AG09319 (cell line): Measurements from ENCODE around the gene FGGY.
"Not testable (repeated sequence)": the region's sequence is repeated elsewhere in the genome, so short reads cannot be mapped to it uniquely, and the experiment has no call there.

Experiments
- DNase-seq: peaks from one replicate; pipeline ENCODE4 v3.0.0-alpha.2; 2010; ENCODE audit warnings: low read depth; ENCODE audit errors: extremely low read depth
- TF ChIP-seq, protein P1 (sequence below): IDR thresholded peaks from 2 replicates; pipeline ENCODE4 v1.5.1; 2011; ENCODE audit warnings: low read depth, mild to moderate bottlenecking, inconsistent platforms, low read length, moderate library complexity

FGGY gene, protein sequence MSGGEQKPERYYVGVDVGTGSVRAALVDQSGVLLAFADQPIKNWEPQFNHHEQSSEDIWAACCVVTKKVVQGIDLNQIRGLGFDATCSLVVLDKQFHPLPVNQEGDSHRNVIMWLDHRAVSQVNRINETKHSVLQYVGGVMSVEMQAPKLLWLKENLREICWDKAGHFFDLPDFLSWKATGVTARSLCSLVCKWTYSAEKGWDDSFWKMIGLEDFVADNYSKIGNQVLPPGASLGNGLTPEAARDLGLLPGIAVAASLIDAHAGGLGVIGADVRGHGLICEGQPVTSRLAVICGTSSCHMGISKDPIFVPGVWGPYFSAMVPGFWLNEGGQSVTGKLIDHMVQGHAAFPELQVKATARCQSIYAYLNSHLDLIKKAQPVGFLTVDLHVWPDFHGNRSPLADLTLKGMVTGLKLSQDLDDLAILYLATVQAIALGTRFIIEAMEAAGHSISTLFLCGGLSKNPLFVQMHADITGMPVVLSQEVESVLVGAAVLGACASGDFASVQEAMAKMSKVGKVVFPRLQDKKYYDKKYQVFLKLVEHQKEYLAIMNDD

GRCh38 chr1:59296358-59297256, at the start of gene FGGY:
Gene FGGY, plus strand, starts transcription at chr1:59297094. Its CDS starts 24,456 bp downstream, at chr1:59321550.
- peak; percentile 98 for DNase-seq

GRCh38 chr1:59248758-59249157, 48.1 kb upstream of the FGGY start:
- no peak for DNase-seq
- TF ChIP-seq, protein P1, sequence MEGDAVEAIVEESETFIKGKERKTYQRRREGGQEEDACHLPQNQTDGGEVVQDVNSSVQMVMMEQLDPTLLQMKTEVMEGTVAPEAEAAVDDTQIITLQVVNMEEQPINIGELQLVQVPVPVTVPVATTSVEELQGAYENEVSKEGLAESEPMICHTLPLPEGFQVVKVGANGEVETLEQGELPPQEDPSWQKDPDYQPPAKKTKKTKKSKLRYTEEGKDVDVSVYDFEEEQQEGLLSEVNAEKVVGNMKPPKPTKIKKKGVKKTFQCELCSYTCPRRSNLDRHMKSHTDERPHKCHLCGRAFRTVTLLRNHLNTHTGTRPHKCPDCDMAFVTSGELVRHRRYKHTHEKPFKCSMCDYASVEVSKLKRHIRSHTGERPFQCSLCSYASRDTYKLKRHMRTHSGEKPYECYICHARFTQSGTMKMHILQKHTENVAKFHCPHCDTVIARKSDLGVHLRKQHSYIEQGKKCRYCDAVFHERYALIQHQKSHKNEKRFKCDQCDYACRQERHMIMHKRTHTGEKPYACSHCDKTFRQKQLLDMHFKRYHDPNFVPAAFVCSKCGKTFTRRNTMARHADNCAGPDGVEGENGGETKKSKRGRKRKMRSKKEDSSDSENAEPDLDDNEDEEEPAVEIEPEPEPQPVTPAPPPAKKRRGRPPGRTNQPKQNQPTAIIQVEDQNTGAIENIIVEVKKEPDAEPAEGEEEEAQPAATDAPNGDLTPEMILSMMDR, result no peak

More at GRCh38 chr1:59296358-59297256, at the start of gene FGGY:
- TF ChIP-seq, protein P1, result no peak

DNA sequence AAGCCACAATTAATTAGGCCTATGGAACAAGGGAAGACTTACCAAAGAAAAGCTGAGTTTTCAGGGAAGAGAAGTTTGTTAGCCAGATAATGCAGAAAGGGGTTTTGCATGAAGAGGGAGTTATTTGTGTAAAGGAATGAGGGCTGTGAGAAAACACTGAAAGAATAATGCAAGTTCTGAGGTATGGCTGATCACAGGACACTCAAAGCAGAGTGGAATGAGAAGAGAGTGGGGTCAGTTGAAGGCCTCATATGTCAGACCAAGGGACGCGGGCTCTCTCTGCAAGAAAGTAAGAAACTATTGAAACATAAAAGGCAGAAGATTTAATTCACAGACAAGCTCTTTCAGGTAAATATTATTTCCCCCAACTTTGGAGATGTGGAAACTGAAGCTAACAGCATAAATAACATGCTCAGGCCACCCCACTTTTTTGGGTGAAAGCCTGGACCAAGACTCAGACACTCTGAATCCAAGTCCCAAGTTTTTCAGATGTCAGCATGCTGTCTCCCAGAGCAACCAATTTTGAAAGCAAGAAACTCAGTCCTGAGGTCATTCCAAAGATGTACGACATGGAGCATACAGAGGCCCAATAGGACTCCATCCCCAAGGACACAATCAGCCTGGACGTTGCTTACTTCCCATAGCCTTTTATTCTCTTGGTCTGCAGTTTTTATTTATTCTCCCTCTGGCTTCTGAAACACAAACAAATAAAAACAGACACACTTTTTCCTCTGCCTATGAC, 47.3 kb upstream of the FGGY start:
- no peak for DNase-seq
- TF ChIP-seq, protein P1, result no peak

GRCh38 chr1:59251061-59251460, 45.8 kb upstream of the FGGY start:
- DNase-seq, result not testable (repeated sequence)

GRCh38 chr1:59256429-59256828, 40.5 kb upstream of the FGGY start:
- not testable (repeated sequence) for DNase-seq

- DNase-seq, result no peak
- TF ChIP-seq, protein P1, result no peak
Observed at GRCh38 chr1:59258412-59259032, 38.4 kb upstream of the FGGY start.

DNA sequence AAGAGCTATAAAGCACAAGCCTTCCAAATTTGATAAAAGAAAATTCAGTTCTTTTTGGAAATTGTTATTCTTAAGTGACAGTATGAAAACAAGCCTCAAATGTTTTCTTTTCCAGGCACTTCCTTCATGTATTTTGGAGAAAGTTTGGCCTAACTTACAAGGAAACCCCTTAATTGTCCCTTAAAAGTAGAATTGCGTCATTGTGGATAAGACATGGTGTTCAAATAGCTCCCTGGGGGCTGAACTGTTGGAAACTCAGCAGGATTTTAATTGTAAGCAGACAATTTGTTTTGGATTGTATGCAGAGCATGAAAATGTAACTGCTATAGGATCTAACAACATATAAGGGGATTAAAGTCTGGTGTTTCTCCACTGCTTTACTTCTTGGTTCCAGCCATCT, 35.4 kb upstream of the FGGY start:
- TF ChIP-seq, protein P1, result no peak
- peak; percentile 16 for DNase-seq
